ENCODE results near the gene BMP8B.
"Not testable (repeated sequence)": the region's sequence is repeated elsewhere in the genome, so short reads cannot be mapped to it uniquely, and the experiment has no call there.

Gene BMP8B

DNA sequence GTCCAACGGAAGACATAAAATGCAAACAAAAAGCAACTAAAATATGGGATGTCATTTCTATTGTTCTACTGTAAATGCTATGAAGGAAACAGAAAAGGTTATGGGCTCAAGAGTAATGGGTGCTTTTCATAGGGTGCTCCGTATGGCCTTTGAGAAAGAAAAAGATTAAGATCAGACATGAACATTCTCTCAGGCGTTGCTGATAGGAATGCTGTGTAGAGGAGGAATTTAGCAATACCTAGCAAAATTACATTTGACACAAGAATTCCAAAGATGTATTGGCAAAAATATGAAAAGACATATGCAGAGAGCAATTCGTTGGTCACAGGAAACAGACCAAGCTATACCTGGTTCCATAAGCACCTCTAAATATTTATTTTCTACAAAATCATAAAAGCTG, 11.8 kb downstream of the BMP8B start:
- DNase-seq = no peak

DNA sequence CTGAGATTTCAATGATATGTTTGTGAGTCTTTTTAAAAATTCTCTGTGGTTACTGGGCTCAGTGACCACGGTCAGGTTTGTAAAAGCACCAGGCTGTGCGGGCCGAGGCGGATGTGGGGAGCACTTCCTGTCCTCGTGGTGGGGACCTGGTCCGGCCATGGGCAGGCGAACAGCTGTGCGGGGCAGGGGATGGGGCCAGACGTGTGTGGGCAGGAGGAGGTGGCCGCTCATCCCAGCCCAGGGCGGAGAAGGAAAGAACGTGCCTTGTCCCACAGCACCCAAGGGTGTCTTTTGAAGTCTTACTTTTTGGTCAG, 12.3 kb downstream of the BMP8B start:
- DNase-seq = no peak

DNA sequence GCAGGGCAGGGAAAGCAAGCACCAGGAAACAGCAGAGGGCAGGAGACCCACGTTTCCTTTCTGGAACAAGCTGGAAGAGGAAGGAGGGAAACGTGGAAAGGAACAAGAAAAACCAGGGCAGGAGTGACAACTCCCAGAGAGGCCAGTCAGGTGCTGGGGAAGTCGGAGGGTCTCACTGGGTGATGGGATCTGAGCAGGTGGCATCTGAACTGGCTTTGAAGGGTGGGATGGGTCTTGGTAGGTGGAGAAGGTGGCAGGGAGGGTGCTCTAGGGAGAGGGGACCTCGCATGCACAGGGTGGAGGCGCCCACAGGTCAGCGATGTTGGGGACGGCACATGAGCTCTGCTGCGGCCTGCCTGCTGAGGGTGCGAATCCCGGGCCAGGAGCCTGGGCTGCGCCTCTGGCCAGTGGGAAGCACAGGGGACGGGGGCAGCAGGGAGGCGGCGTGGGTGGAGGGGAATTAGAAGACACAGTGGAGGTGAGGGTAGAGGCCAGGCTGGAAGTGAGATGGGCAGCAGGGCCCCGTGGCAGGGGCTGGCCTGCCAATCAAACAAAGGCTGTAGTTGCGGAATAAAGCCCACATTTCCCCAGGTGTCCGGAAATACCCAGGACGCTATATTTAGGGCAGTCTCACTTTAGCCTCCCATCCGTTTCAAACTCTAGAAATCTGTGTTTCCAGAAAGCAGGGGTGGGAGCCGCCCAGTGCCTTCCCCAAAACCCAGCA, 12.8 kb downstream of the BMP8B start:
- DNase-seq = not testable (repeated sequence)

GRCh38 chr1:39775141-39775540, 13.5 kb downstream of the BMP8B start:
- DNase-seq = not testable (repeated sequence)

DNA sequence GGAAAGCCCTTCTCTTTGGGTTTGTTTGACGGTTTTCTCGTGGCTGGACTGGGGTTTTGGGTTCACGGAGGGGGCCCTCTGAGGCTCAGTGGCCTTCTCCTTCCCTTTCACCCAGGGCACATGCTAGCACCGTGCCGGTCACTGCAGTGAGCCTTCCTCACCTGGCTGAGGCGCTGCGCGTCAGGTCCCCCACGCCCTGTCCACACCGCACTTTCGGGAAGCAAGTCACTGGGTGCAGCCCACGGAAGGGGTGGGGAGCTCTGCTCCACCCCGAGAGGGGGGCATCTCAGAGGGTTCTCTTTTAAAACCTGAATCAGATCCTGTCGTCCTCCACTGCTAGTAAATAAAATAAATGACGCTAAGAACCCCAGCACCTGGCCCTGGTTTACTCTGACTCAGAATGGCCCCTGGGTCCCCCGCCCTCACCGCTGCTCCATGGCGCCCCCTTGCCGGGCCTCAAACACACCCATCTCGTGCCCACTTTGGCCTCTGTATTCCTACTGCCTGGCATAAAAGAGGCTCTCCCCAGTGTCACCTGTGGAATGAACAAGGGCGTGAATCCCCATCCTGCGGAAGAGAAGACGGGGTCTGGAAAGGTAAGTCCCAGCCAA, 15.2 kb downstream of the BMP8B start:
- DNase-seq = not testable (repeated sequence)

GRCh38 chr1:39771022-39771532, 17.6 kb downstream of the BMP8B start, which contains the start of gene OXCT2:
Gene OXCT2, minus strand, starts transcription at chr1:39771348. Its CDS starts 93 bp downstream, at chr1:39771255.
- DNase-seq = not testable (repeated sequence)

- not testable (repeated sequence) for DNase-seq
These were observed 18.3 kb downstream of the BMP8B start for GRCh38 chr1:39770100-39771021.

GRCh38 chr1:39769502-39769901, 19.2 kb downstream of the BMP8B start:
- DNase-seq = not testable (repeated sequence)

DNA sequence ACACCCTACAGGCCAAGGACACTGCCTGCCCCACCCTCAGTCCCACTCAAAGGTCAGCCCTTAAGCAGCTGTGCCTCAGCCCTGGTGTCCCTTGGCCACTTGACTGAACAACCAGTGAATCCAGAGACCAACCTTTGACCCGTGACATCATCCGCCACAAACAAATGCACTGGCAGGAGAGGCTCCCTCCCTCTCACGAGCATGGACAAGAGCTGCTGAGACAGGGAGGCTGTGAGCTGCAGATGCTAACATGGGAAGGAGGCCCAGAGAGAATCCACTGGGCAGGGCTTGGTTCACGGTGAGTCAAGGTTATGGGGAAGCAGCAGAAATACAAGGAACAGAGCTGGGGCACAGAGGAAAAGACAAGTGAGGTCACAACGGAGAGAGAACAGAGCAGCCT, 22.2 kb downstream of the BMP8B start:
- DNase-seq = not testable (repeated sequence)

- not testable (repeated sequence) for DNase-seq
These were observed 24.2 kb downstream of the BMP8B start for GRCh38 chr1:39764512-39764911.

DNA sequence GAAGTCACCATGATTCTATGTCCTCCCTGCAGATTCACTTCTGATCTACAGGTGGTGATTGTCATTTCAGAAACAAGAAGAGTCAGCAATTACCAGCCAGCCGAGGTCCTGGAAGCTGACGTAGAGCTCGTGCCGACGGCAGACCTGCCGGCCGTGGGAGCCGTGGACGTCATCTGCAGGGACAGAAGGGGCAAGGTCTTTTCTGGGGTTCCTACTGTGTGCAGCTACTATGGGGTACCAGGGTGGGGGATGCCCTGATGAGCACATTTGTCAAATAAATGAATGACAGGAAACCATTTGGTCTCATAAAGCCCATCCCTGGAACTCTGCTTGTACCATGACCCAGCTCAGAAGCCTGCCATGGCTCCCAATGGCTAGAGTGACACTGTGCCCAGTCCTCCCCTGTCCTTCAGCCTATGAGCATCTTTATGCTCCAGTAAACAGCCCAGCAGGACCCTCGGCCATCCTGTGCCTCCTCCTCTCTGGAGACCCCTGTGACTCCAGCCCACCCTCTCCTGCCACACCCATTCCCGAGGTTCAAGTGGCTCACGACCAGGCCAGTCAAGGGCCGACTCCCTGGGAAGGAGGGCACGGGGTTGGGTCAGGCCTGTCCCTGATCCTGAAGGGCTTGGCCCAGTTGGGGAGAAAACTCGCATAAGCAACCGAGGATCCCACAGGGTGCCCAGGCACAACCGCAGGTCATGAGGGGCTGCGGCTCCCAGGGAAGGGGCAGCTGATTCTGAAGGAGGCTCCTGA, 24.9 kb downstream of the BMP8B start:
- DNase-seq = not testable (repeated sequence)

DNA sequence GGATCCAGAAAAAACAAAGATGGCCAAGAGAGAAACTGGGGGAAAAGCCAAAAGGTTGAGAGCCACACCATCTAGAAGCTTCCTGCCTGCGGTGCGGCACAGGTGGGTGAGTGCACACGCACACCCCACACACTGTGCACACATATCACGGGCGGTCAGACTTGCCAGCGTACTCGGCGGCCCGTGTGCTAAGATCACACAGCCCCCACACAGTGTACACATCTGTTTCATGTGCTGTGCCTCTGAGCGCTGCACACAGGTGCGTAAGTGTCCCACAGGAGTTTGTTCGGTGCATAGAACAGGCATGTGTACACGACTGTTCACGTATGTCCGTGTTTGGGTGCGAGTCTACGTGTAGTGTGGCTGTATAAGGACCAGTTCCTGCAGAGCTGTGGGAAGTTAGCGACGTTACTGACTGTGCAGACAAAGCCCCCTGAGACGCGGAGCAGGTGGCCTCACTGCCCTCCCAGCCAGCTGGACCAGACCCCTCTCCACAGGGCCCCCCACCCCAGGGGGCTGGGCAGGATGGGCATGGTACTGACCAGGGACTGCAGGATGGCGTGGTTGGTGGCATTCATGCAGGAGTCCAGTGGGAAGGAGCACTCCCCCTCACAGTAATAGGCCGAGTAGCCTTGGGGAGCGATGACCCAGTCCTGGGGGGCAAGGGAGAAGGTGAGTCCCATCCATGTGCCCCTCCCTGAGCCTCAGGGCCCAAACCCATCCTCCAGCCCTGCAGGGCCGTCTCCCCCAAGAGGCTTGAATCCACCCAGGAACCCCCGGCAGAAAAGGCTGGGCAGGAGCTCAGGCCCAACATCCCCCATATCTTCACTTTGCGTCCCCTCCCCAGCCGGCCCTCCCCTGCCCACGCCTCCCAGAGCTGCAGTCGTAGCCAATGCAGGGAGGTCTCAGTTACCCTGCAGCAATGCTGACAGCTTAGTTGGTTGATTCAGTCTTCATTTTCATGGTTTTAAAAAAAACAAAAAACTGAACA, 25.8 kb downstream of the BMP8B start:
- DNase-seq = no peak

- no peak for DNase-seq
These were observed 27.0 kb downstream of the BMP8B start for GRCh38 chr1:39761557-39762260.

- no peak for DNase-seq
These were observed 27.6 kb downstream of the BMP8B start for GRCh38 chr1:39761016-39761415.

DNA sequence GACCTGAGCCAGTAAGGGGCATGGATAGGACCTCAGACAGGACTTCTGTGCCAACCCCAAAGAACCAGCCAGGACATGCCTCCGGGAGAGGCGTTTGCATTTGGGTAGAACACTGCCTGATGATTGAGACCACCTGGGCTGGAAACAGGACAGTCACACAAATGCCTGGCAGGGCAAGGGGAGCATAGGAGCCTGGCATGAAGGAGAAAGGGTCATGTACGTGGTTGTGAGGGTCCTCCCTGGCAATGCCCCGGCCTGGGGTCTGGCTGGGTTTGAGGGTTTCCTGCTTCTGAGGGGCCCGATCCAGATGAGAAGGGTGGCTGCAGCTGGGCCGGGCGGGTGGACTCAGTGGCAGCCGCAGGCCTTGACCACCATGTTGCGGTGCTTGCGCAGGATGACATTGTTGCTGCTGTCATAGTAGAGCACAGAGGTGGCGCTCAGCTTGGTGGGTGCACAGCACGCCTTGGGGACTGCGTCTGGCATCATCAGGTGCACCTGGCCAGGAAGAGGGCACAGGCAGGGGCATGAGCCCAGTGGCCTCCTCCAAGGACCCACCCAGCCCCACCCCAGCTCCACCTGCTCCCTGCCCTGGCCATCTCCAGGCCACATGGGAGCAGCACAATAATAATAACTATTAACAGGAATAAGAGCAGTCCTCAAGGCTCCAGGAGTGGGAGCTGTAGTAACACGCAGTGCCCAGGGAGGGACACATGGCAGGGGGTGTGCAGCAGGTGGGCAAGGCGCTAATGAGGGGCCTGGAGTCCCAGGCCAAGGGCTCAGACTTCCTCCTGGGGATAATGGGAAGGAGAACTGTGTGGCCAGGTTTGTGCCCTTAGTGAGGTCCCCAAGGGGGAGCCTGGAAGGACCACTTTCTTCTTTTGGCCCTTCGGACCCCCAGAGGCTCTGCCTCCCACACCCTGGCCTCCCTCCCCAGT, 28.3 kb downstream of the BMP8B start:
- DNase-seq = no peak

GRCh38 chr1:39759436-39759726, 29.3 kb downstream of the BMP8B start:
- no peak for DNase-seq

GRCh38 chr1:39758556-39759435, 29.9 kb downstream of the BMP8B start:
- DNase-seq = no peak

GRCh38 chr1:39757501-39757900, 31.2 kb downstream of the BMP8B start:
- DNase-seq = no peak
